Measurements from ENCODE around the gene ZNF547. TPM values are rescaled to one million over a fixed set of nuclear protein-coding genes. Genes with fewer than 3 reads are reported as not detected.

Gene ZNF547
- total and polyA plus RNA-seq, 2 of the 8 experiments (the other 6 are each of a cell fraction or from before 2014, with no cell fraction given) = 1.1 to 2.1 TPM

DNA sequence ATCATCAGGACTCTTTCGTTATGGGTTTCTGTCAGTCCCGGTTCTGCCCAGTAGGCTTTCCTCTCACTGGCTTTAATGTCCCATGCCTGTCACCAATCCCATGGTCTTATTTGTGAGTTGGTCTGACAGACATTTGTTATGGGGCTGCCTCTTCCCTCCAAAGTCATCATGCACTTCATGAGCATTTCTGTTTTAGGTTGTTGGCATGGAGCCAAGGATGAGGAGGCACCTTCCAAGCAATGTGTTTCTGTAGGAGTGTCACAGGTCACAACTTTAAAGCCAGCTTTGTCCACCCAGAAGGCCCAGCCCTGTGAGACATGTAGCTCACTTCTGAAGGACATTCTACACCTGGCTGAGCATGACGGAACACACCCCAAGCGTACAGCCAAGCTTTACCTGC, 56.1 kb downstream of the ZNF547 start:
- no peak overlapping the region for H3K4me3 ChIP-seq (ENCODE audit: extremely low read depth in 1 of 4, insufficient read depth in 2 of 4, low read depth in 3 of 4, low read length in 4 of 4)
- H3K14ac ChIP-seq (ENCODE audit: insufficient read length) = no peak overlapping the region
- no peak overlapping the region for H4K5ac ChIP-seq (ENCODE audit: insufficient read length, low read depth, low read length)
- POLR2A ChIA-PET (ENCODE audit: partially characterized antibody) = interaction anchor here (0.5 to 3.1 kb wide), 2 partner anchors 8 to 16 kb away, joined by 3 to 17 read pairs; partner anchors contain the start of gene ZNF749
- no peak overlapping the region for H3K4ac ChIP-seq (replicated peaks; ENCODE audit: insufficient read length, low read depth, low read length)
- no peak overlapping the region for H3K4me2 ChIP-seq (ENCODE audit: insufficient read depth in 1 of 2, low read depth in 2 of 2, low read length in 2 of 2)
- H3K79me1 ChIP-seq (ENCODE audit: low read depth, low read length) = peaks cover 5% of the 10 kb centered on the region; the same call in 1 of the 2 replicates
- peaks cover 9 to 25% (median 22%) of the 10 kb centered on the region in 4 experiments for H3K36me3 ChIP-seq (ENCODE audit: control insufficient read depth in 2 of 4, insufficient read depth in 4 of 4, low read length in 3 of 4)
- no peak overlapping the region for H3K9ac ChIP-seq (replicated peaks in 1 of 4; ENCODE audit: extremely low read depth in 1 of 4, low read depth in 3 of 4, low read length in 3 of 4)
- no peak overlapping the region for H3K18ac ChIP-seq (ENCODE audit: extremely low read depth, low read length)
- no peaks in the 10 kb centered on the region; a peak in 1 of 4 replicates for H3K9me3 ChIP-seq (ENCODE audit: insufficient read depth in 2 of 2, low read depth in 1 of 2, low read length in 1 of 2)
- H3K23ac ChIP-seq (ENCODE audit: insufficient read length) = no peak overlapping the region
- no peak overlapping the region for H3K56ac ChIP-seq (replicated peaks; ENCODE audit: insufficient read length, low read depth, low read length)
- no peak for TF ChIP-seq BACH1 (IDR thresholded peaks at IDR 0.05; ENCODE audit: low read length)
- TF ChIP-seq ZNF274 (IDR thresholded peaks at IDR 0.05; ENCODE audit: borderline replicate concordance, extremely low read depth, low read length) = no peak
- no peak for TF ChIP-seq TAF1 (IDR thresholded peaks at IDR 0.05; ENCODE audit: low read depth, low read length)
- TF ChIP-seq RBBP5 (IDR thresholded peaks at IDR 0.05; ENCODE audit: borderline replicate concordance, low read depth, low read length) = no peak
- no peak for TF ChIP-seq SP2 (IDR thresholded peaks at IDR 0.05; ENCODE audit: low read length)
- TF ChIP-seq SIN3A (conservative IDR thresholded peaks at IDR 0.05 in 1 of 2, IDR thresholded peaks at IDR 0.05 in 1 of 2; ENCODE audit: low read depth in 1 of 2, low read length in 2 of 2) = no peak
- TF ChIP-seq KDM4A (IDR thresholded peaks at IDR 0.05; ENCODE audit: low read depth, low read length, severe bottlenecking) = no peak
- no peak for TF ChIP-seq SAP30 (IDR thresholded peaks at IDR 0.05; ENCODE audit: insufficient read depth, insufficient replicate concordance, low read length)
- no peak for TF ChIP-seq TCF12 (IDR thresholded peaks at IDR 0.05; ENCODE audit: low read depth, low read length)
- no peak for TF ChIP-seq GABPA (IDR thresholded peaks at IDR 0.05; ENCODE audit: borderline replicate concordance, insufficient read depth, low read length)
- no peak for TF ChIP-seq TBP (IDR thresholded peaks at IDR 0.05; ENCODE audit: low read depth, low read length)
- no peak for TF ChIP-seq ASH2L (IDR thresholded peaks at IDR 0.05; ENCODE audit: low read length)
- TF ChIP-seq PHF8 (conservative IDR thresholded peaks at IDR 0.05; ENCODE audit: low read depth, low read length) = no peak
- TF ChIP-seq GTF2F1 (IDR thresholded peaks at IDR 0.05; ENCODE audit: borderline replicate concordance, low read depth, low read length) = no peak
- no peak overlapping the region for H2BK15ac ChIP-seq (ENCODE audit: low read length)
- no peak overlapping the region for H4K8ac ChIP-seq (ENCODE audit: extremely low read depth, insufficient read depth, low read length)
- H2BK120ac ChIP-seq (replicated peaks; ENCODE audit: low read depth, low read length) = no peak overlapping the region
- no peak overlapping the region for H2BK12ac ChIP-seq (ENCODE audit: low read depth, low read length)
- DNase-seq (ENCODE audit: low read depth in 1 of 2, low spot score in 2 of 2) (no peak), FAIRE-seq (no peak)
- no peak overlapping the region for H2AFZ ChIP-seq (ENCODE audit: low read length)
- no peak overlapping the region for H2BK20ac ChIP-seq (ENCODE audit: low read length)
- H2AK5ac ChIP-seq (ENCODE audit: low read depth, low read length) = no peak overlapping the region
- no peaks in the 10 kb centered on the region for H3K23me2 ChIP-seq (ENCODE audit: low read depth, low read length)
- CTCF ChIA-PET (ENCODE audit: partially characterized antibody) = interaction anchor here (1.5 kb wide), 1 partner anchor 8 kb away, joined by 4 read pairs; no protein-coding TSS in a partner anchor
- no peaks in the 10 kb centered on the region for H3K27me3 ChIP-seq (replicated peaks in 1 of 4; ENCODE audit: control insufficient read depth in 3 of 4, extremely low read depth in 1 of 4, insufficient read depth in 3 of 4, low read length in 3 of 4)
- no peaks in the 10 kb centered on the region for H3K4me1 ChIP-seq (replicated peaks in 1 of 4; ENCODE audit: control insufficient read depth in 3 of 4, insufficient read depth in 4 of 4, low read length in 3 of 4)
- WGBS, 2 experiments (ENCODE audit: extremely low coverage in 1 of 2, insufficient coverage in 1 of 2, insufficient read length in 1 of 2, insufficient replicate concordance in 2 of 2, low coverage in 1 of 2, low lambda C conversion rate in 2 of 2, missing lambda C conversion rate in 1 of 2) = 91% methylated on average over 4 of the region's 4 CpGs; no CpG with 5 or more reads in 1 of the 2 experiments
- H3K27ac ChIP-seq (ENCODE audit: low read depth, low read length) = no peak overlapping the region
- H3K79me2 ChIP-seq (ENCODE audit: control insufficient read depth in 1 of 2, insufficient read depth in 2 of 2, low read length in 2 of 2) = peaks cover 0 to 2% of the 10 kb centered on the region in 2 experiments; a peak in 1 of 4 replicates
- H4K20me1 ChIP-seq (replicated peaks in 1 of 2; ENCODE audit: control insufficient read depth in 1 of 2, insufficient read depth in 2 of 2, low read length in 2 of 2) = no peaks in the 10 kb centered on the region
- no peak overlapping the region for H4K91ac ChIP-seq (replicated peaks; ENCODE audit: insufficient read length, low read length)
- no peak overlapping the region for H2BK5ac ChIP-seq (ENCODE audit: low read depth, low read length)

Data from H1 (cell line).